Skeletal muscle tissue (tissue), 4 donors: ENCODE results near the gene ARHGAP18. TPM values are rescaled to one million over a fixed set of nuclear protein-coding genes. Genes with fewer than 3 reads are reported as not detected.

Experiments
- H3K27ac ChIP-seq: one replicate; pipeline ENCODE4 v1.7.0; 2013; ENCODE audit warnings: mild to moderate bottlenecking, low read depth, low read length, inconsistent platforms
- H3K27me3 ChIP-seq, 3 donors: one replicate each; pipeline ENCODE4 v1.7.0; 2013; ENCODE audit warnings: low read length in 3 of 3; ENCODE audit not compliant: control insufficient read depth in 3 of 3, insufficient read depth in 3 of 3
- H3K36me3 ChIP-seq, 3 donors: one replicate each; pipeline ENCODE4 v1.7.0; 2013; ENCODE audit warnings: low read length in 3 of 3; ENCODE audit not compliant: control insufficient read depth in 3 of 3, insufficient read depth in 3 of 3
- H3K4me1 ChIP-seq, 3 donors: one replicate each; pipeline ENCODE4 v1.7.0; 2013; ENCODE audit warnings: low read length in 3 of 3, mild to moderate bottlenecking in 3 of 3; ENCODE audit not compliant: control insufficient read depth in 3 of 3, insufficient read depth in 3 of 3
- H3K4me3 ChIP-seq, 3 donors: one replicate each; pipeline ENCODE4 v1.7.0; 2013; ENCODE audit warnings: low read length in 3 of 3
- H3K9ac ChIP-seq, 3 donors: one replicate each; pipeline ENCODE4 v1.7.0; 2013; ENCODE audit warnings: low read length in 3 of 3, mild to moderate bottlenecking in 3 of 3, moderate library complexity in 2 of 3, low read depth in 1 of 3
- H3K9me3 ChIP-seq, 3 donors: one replicate each; pipeline ENCODE4 v1.7.0; 2013; ENCODE audit warnings: low read length in 3 of 3; ENCODE audit not compliant: control insufficient read depth in 3 of 3
- total RNA-seq: library from RNA; depleted of rRNA; stranded (reverse); fragments of >200 nt; gene quantifications from one replicate; pipeline ENCODE4 v1.2.3, GENCODE V29; 2014
- donor health status: Osteomylitis.

ARHGAP18 gene
- total RNA-seq, 1 donor from 2014 or later = 12.5 TPM

DNA sequence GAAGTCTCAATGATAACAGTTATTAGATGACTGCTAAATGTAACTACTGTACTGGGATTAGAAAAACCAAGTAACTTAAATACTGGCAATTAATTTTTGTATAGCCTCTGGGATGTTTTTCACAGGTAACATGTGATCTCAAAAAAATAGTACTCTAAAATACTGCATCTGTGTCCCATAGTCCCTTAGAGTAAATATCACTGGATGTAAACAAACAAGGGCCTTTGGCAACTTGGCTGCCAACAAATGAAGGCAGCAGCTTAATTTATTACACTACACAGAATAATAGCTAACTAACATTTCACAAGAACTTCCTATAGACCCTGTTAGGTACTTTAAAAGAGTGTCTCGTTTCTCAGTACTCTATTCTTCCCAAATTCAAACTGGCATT is 14.0 kb downstream of the ARHGAP18 start:
- H3K4me1 ChIP-seq = peaks cover 19 to 52% (median 32%) of the 10 kb centered on the region in 3 donors
- peak overlapping the region; percentile 28 for H3K27ac ChIP-seq
- H3K27me3 ChIP-seq = no peaks in the 10 kb centered on the region
- H3K4me3 ChIP-seq = no peak overlapping the region
- H3K9me3 ChIP-seq = no peaks in the 10 kb centered on the region
- peak overlapping the region in 1 of 3 donors; percentile 39 for H3K9ac ChIP-seq
- no peaks in the 10 kb centered on the region for H3K36me3 ChIP-seq

DNA sequence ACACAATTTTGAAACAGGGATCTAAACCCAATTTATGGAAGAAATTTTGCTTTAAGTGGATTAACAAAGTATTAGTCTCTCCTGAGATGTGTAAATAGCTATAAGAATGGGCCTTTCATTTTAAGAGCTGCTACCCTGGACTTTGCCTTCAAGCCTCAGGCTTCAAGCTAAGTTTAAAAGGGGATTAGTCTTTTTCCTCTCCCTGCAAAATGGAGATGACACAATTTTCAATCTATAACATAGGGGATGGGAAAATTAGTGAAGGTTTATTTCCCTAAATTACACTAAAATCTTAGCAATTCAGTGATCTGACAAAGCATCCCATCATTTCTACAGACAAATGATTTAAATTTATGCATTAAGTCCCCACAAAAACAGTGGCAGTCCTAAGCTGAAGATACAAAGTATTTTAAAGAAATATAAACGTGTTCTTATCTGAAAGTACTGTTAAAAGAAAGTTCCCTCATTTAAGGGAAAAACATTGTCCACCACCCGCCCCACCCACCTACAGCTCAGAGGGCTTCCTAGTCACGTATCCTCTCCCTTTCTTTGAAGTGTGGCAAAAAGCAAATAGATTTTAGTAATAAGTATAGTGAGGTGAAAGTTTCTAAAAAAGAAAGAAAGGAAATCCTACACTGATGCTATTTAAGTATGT is 14.5 kb downstream of the ARHGAP18 start:
- Histone ChIP-seq H3K9me3 (no peaks in the 10 kb centered on the region), H3K9ac (peak overlapping the region in 1 of 3 donors; percentile 39), H3K36me3 (no peaks in the 10 kb centered on the region), H3K27me3 (no peaks in the 10 kb centered on the region), H3K4me3 (no peak overlapping the region), H3K4me1 (peaks cover 19 to 55% (median 32%) of the 10 kb centered on the region in 3 donors), H3K27ac (peak overlapping the region; percentile 28)

DNA sequence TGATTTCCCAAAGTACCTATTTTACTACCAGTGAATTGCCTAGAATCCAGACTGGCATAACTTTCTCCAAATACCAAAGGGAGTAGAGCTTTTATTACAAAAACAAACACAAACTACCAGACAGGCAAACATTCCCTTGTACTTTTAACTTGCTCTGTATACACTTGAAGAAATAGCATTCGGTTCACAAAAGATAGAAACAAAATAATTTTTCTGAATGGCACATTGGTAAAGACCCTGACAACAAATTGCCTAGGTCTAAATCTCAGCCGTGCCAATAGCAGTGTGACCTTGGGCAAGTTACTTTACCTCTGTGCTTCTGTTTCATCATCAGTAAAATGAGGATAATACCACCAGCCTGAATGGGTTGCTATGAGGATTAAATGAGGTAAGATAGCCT is 15.9 kb downstream of the ARHGAP18 start:
- H3K27me3 ChIP-seq = no peaks in the 10 kb centered on the region
- peaks cover 24 to 58% (median 38%) of the 10 kb centered on the region in 3 donors for H3K4me1 ChIP-seq
- no peaks in the 10 kb centered on the region for H3K9me3 ChIP-seq
- H3K36me3 ChIP-seq = no peaks in the 10 kb centered on the region
- no peak overlapping the region for H3K9ac ChIP-seq
- H3K4me3 ChIP-seq = no peak overlapping the region
- peak overlapping the region; percentile 2 for H3K27ac ChIP-seq

DNA sequence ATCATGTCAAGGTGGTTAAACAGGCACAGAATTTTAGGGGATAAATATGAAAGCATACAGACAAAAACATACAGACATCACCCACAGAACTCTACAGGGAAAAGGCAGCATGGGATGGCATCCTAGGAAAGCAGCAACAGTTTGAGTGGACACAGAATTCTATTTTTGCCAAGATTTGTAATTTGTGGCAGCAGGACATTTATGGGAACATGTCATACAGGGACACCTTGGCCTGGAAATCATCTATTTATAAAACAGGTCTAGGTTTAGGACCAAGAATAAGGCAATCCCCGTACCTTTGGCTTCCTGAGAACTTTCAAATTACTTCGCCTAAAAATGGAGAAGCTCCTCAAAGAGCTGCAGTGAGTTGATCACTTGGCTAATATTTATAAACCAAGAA is 17.5 kb downstream of the ARHGAP18 start:
- Histone ChIP-seq H3K4me1 (peaks cover 23 to 61% (median 42%) of the 10 kb centered on the region in 3 donors), H3K4me3 (peak overlapping the region in 1 of 3 donors; percentile 39), H3K27ac (peak overlapping the region; percentile 19), H3K36me3 (no peaks in the 10 kb centered on the region), H3K9me3 (no peaks in the 10 kb centered on the region), H3K9ac (peak overlapping the region in 1 of 3 donors; percentile 15), H3K27me3 (no peaks in the 10 kb centered on the region)

DNA sequence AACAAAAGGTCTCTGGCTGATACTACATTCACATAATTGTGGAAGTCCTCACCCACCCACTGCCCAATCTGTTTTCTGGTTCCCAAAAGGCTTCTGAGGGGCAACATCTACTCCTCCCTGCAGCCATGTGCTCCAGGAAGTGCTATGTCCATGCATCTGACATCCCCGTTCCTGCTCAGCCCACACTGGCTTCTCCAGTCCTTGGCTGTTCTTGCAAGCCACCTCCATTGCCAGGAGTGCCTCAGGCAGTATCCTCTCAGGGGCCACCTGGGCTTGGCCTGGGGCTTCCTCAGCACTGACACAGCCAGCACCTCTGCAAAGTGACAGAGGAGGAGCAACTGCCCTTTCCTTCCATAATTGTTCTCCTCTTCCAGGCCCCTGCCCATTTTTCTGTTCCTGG is 18.3 kb downstream of the ARHGAP18 start:
- H3K4me3 ChIP-seq = no peak overlapping the region
- H3K4me1 ChIP-seq = peaks cover 15 to 57% (median 38%) of the 10 kb centered on the region in 3 donors
- no peaks in the 10 kb centered on the region for H3K27me3 ChIP-seq
- no peaks in the 10 kb centered on the region for H3K36me3 ChIP-seq
- H3K9ac ChIP-seq = no peak overlapping the region
- H3K9me3 ChIP-seq = no peaks in the 10 kb centered on the region
- H3K27ac ChIP-seq = peak overlapping the region; percentile 19

DNA sequence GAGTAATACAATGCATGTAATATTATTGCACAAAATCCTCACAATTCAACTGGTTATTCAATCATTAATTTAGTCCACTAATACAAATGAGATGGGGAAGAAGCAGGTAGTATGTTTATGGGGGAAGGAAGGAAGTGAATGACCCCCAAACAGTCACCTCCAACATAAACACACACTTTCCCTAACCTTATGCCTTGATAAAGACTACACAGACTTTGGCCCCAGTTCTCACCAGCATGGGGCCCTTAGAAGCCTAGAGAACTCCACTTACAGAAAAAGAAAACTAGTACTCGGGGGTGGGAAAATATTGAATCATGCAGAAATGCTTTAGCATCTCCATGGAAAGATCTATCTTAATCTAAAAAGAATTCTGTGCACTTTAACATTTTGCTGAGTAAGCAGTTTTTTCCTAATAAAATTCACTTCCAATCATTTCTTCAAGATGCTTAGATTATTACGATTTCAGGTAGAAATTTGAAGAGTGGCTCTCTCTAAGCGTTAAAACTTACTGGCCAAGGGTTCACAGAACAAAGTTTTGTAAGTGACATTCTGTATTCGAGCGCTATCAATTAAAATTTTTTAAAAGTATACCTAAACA is 18.8 kb downstream of the ARHGAP18 start:
- H3K27ac ChIP-seq = no peak overlapping the region
- H3K9me3 ChIP-seq = no peaks in the 10 kb centered on the region
- no peaks in the 10 kb centered on the region for H3K27me3 ChIP-seq
- no peak overlapping the region for H3K9ac ChIP-seq
- no peak overlapping the region for H3K4me3 ChIP-seq
- peaks cover 17 to 53% (median 36%) of the 10 kb centered on the region in 3 donors for H3K4me1 ChIP-seq
- no peaks in the 10 kb centered on the region for H3K36me3 ChIP-seq

DNA sequence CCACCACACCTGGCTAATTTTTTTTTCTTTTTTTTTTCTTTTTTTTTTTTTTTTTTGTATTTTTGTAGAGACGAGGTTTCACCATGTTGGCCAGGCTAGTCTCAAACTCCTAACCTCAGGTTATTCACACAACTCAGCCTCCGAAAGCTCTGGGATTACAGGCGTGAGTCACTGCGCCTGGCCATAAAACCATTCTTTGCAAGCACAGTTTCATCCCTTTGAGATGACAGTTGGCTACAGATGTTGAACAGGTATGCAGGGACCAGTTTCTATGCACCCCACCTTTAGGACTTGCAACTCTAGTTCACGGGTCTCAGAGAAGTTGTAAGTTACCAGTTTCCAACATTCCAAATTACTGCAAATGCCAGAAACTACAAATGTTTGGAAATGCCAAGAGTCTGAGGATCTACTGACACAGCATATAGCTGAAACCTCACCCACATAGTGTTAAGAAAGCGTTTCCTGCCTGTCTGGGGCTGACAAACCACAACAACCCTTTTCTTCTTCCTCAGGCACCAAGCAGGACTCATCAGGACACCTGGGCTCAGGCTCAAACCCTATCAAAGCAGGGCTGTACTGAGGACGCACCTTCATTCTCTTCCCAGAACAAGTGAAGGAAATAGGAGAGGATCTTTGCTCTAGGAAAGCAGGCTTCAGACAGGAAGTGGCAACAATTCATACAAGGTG is 22.9 kb downstream of the ARHGAP18 start:
- no peak overlapping the region for H3K4me3 ChIP-seq
- H3K36me3 ChIP-seq = no peaks in the 10 kb centered on the region
- H3K4me1 ChIP-seq = peaks cover 24 to 41% (median 31%) of the 10 kb centered on the region in 3 donors

DNA sequence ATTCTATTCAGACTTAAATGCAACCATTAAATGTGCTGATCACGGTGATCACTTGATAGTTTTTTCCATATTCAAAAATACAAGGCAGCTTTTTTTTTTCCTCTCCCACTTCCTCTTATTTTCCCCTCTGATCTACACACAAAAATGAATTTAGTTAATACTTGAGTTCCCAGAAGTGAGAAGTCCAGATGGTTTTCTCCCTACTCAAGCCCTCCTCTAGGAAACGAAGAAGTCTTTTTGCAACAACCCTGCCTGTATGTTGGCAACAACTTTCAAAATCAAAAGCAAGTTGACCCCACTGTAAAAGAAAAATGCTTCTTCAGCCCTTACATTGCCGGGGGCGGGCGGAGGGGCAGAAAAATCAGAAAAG is 24.3 kb downstream of the ARHGAP18 start:
- Histone ChIP-seq H3K4me1 (peaks cover 18 to 36% (median 28%) of the 10 kb centered on the region in 3 donors), H3K4me3 (no peak overlapping the region), H3K27ac (peak overlapping the region; percentile 61), H3K9me3 (no peaks in the 10 kb centered on the region), H3K36me3 (no peaks in the 10 kb centered on the region), H3K9ac (peak overlapping the region in 1 of 3 donors; percentile 17), H3K27me3 (no peaks in the 10 kb centered on the region)

More for the DNA sequence above, 22.9 kb downstream of the ARHGAP18 start:
- Histone ChIP-seq H3K27me3 (no peaks in the 10 kb centered on the region), H3K27ac (no peak overlapping the region), H3K9ac (no peak overlapping the region), H3K9me3 (no peaks in the 10 kb centered on the region)

DNA sequence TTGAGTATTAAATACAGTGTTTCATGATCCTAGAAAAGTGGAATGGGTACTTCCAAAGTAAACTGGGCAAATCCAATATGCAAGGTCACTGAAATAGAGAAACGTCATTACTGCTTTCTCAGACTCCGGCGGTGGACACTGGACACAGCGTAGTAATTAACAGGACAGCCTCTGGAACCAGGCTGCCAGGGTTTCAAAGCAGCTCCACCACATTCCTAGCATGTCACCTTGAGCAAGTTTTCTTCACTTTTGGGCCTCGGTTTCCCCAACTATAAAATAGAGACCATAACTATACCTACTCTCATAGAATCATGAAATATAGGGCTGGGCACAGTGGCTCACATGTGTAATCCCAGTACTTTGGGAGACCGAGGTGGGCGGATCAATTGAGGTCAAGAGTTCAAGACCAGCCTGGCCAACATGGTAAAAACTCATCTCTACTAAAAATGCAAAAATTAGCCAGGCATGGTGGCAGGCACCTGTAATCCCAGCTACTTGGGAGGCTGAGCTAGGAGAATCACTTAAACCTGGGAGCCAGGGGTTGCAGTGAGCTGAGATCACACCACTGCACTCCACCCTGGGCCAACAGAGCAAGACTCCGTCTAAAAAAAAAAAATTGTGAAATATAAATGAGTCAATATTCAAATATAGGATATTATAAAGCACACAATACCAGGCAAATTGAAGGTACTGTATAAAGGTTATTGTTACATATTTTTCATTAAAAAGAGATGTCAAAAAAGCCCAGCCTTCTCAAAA is 24.9 kb downstream of the ARHGAP18 start:
- H3K9ac ChIP-seq = no peak overlapping the region
- H3K36me3 ChIP-seq = no peaks in the 10 kb centered on the region
- peaks cover 21 to 42% (median 28%) of the 10 kb centered on the region in 3 donors for H3K4me1 ChIP-seq
- H3K9me3 ChIP-seq = no peaks in the 10 kb centered on the region
- no peak overlapping the region for H3K4me3 ChIP-seq
- peak overlapping the region; percentile 83 for H3K27ac ChIP-seq
- no peaks in the 10 kb centered on the region for H3K27me3 ChIP-seq
